ENCODE data around the gene PHF20.

DNA sequence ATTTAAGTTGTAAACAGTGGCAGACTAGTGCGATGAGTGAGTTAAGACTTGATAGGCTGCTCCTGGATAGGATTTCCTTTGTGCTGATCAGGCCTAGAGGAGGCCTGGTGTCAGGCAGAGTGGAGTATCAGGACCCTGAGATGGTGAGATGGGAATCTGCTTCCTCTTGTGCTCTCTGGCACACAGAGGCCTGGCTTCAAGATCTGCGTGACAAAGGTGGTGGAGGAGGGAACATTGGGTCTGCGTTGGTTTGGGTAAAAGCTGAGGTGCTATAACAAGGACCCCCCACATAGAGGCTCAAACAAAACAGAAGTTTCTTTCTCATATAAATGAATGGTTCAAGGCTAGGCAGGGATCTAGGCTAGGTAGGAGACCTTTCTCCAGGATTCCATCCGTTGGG, 162.2 kb downstream of the PHF20 start:
- TF ChIP-seq, protein P1, sequence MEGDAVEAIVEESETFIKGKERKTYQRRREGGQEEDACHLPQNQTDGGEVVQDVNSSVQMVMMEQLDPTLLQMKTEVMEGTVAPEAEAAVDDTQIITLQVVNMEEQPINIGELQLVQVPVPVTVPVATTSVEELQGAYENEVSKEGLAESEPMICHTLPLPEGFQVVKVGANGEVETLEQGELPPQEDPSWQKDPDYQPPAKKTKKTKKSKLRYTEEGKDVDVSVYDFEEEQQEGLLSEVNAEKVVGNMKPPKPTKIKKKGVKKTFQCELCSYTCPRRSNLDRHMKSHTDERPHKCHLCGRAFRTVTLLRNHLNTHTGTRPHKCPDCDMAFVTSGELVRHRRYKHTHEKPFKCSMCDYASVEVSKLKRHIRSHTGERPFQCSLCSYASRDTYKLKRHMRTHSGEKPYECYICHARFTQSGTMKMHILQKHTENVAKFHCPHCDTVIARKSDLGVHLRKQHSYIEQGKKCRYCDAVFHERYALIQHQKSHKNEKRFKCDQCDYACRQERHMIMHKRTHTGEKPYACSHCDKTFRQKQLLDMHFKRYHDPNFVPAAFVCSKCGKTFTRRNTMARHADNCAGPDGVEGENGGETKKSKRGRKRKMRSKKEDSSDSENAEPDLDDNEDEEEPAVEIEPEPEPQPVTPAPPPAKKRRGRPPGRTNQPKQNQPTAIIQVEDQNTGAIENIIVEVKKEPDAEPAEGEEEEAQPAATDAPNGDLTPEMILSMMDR (IDR thresholded peaks at IDR 0.05) = no peak
- no peak for TF ChIP-seq POLR2A (IDR thresholded peaks at IDR 0.05)
- no peak for TF ChIP-seq POLR2AphosphoS5 (IDR thresholded peaks at IDR 0.05)

All from gastroesophageal sphincter (tissue), 3 donors.